Measurements from ENCODE around the gene DYNLRB2. TPM values are rescaled to one million over a fixed set of nuclear protein-coding genes. Genes with fewer than 3 reads are reported as not detected.

Gene DYNLRB2
- total RNA-seq (2014; rRNA removed; shearing (Covaris generic)) (not detected in 2 replicates), polyA plus RNA-seq (2016; fragmentation: Nextera tagmentation; extraction: Ambion mirVana) (not detected in 2 replicates)
- long read RNA-seq: 0 reads

- Mint-ChIP-seq H3K9me3 (peaks cover 3% of the 10 kb centered on the region; the same call in 2 of the 3 replicates), H3K4me1 (peaks cover 4% of the 10 kb centered on the region; the same call in 1 of the 3 replicates), H3K27ac (peak within 1 kb of the TSS; percentile 95), H3K4me3 (peak within 1 kb of the TSS; percentile 84), H3K36me3 (ENCODE audit: low read depth) (no peaks in the 10 kb centered on the region), H3K27me3 (ENCODE audit: insufficient read depth, low read depth, poor library complexity) (peaks cover 17% of the 10 kb centered on the region)
- peaks cover 7% of the 10 kb centered on the region for H3K9me2 ChIP-seq (ENCODE audit: insufficient read depth)
- H4K20me1 ChIP-seq (replicated peaks; ENCODE audit: insufficient read depth): no peaks in the 10 kb centered on the region
- 0 out of 2 replicates have a peak, but pooled peaks cover 2% of the 10 kb centered on the region for H3K4me1 ChIP-seq (ENCODE audit: insufficient read depth)
- TF ChIP-seq CTCF (conservative IDR thresholded peaks at IDR 0.05; ENCODE audit: low read depth in 2 of 2) (no peak), POLR2AphosphoS5 (IDR thresholded peaks at IDR 0.05; ENCODE audit: low read depth) (peak; percentile 77), ETS1 (IDR thresholded peaks at IDR 0.05) (peak; percentile 77), CREB1 (CRISPR knock-in tag; IDR thresholded peaks at IDR 0.05; ENCODE audit: low read depth) (peak; percentile 62; the same call in 1 of the 2 replicates)
- H3F3A ChIP-seq (replicated peaks; ENCODE audit: low read depth): no peaks in the 10 kb centered on the region
- H3K79me2 ChIP-seq (replicated peaks; ENCODE audit: insufficient read depth): no peaks in the 10 kb centered on the region
- no peaks in the 10 kb centered on the region for H3K36me3 ChIP-seq (ENCODE audit: insufficient read depth)
- H2AFZ ChIP-seq: peak within 1 kb of the TSS; percentile 100
- ATAC-seq: peak; percentile 97
- H3K4me3 ChIP-seq: peak within 1 kb of the TSS; percentile 91
- H3K27ac ChIP-seq (ENCODE audit: low read depth): no peak within 1 kb of the TSS
- peak within 1 kb of the TSS; percentile 93 for H3K4me2 ChIP-seq
- peak; percentile 94 for DNase-seq (ENCODE audit: low spot score)
- H3K27me3 ChIP-seq (ENCODE audit: insufficient read depth): peaks cover 34% of the 10 kb centered on the region
These were observed at the start of gene DYNLRB2 for GRCh38 chr16:80540516-80541305. Gene DYNLRB2, plus strand, starts transcription at chr16:80540993. Its CDS starts 84 bp downstream, at chr16:80541077.

GRCh38 chr16:80500116-80500859 lies 40.5 kb upstream of the DYNLRB2 start:
- no peak overlapping the region for H3K4me3 ChIP-seq
- H3K36me3 Mint-ChIP-seq (ENCODE audit: low read depth): no peaks in the 10 kb centered on the region
- H3K9me3 Mint-ChIP-seq: no peaks in the 10 kb centered on the region
- no peak overlapping the region for H2AFZ ChIP-seq
- peaks cover 22% of the 10 kb centered on the region; the same call in 1 of the 2 replicates for H3K9me2 ChIP-seq (ENCODE audit: insufficient read depth)
- ATAC-seq (no peak), DNase-seq (ENCODE audit: low spot score) (no peak)
- H3F3A ChIP-seq (replicated peaks; ENCODE audit: low read depth): no peaks in the 10 kb centered on the region
- H3K36me3 ChIP-seq (ENCODE audit: insufficient read depth): no peaks in the 10 kb centered on the region
- H4K20me1 ChIP-seq (replicated peaks; ENCODE audit: insufficient read depth): no peaks in the 10 kb centered on the region
- H3K4me3 Mint-ChIP-seq: no peak overlapping the region
- no peaks in the 10 kb centered on the region for H3K79me2 ChIP-seq (replicated peaks; ENCODE audit: insufficient read depth)
- peaks cover 11% of the 10 kb centered on the region for H3K4me1 Mint-ChIP-seq
- H3K27ac ChIP-seq (ENCODE audit: low read depth): no peak overlapping the region
- peaks cover 12% of the 10 kb centered on the region for H3K4me1 ChIP-seq (ENCODE audit: insufficient read depth)
- no peak for TF ChIP-seq ZNF462 (CRISPR knock-in tag; IDR thresholded peaks at IDR 0.05)
- no peak for TF ChIP-seq ETS1 (IDR thresholded peaks at IDR 0.05)
- TF ChIP-seq CREB1 (CRISPR knock-in tag; IDR thresholded peaks at IDR 0.05; ENCODE audit: low read depth): no peak
- H3K4me2 ChIP-seq: no peak overlapping the region
- peaks cover 1% of the 10 kb centered on the region for H3K27me3 Mint-ChIP-seq (ENCODE audit: insufficient read depth, low read depth, poor library complexity)
- H3K27ac Mint-ChIP-seq: no peak overlapping the region
- no peaks in the 10 kb centered on the region for H3K27me3 ChIP-seq (ENCODE audit: insufficient read depth)
